ENCODE measurements around the gene KRT38. TPM values are rescaled to one million over a fixed set of nuclear protein-coding genes. Genes with fewer than 3 reads are reported as not detected.
"Not testable (repeated sequence)": the region's sequence is repeated elsewhere in the genome, so short reads cannot be mapped to it uniquely, and the experiment has no call there.

Gene KRT38
- total RNA-seq, 1 donor from 2014 or later, result not detected

- ATAC-seq (no peak), DNase-seq (ENCODE audit: missing footprints) (no peak)
- intact Hi-C loops (cut with DNase I), result no loop called here
Observed at GRCh38 chr17:41434005-41434404, 6.8 kb downstream of the KRT38 start.

- DNase-seq (ENCODE audit: missing footprints) (no peak), ATAC-seq (no peak)
- intact Hi-C loops (cut with DNase I), result no loop called here
Observed at GRCh38 chr17:41433586-41433985, 7.2 kb downstream of the KRT38 start.

- ATAC-seq; DNase-seq (ENCODE audit: missing footprints); intact Hi-C loops (cut with DNase I): not testable (repeated sequence)
Observed at GRCh38 chr17:41430376-41430775, 10.4 kb downstream of the KRT38 start.

- ATAC-seq (no peak), DNase-seq (ENCODE audit: missing footprints) (no peak)
- intact Hi-C loops (cut with DNase I), result no loop called here
Observed at GRCh38 chr17:41429667-41430066, 11.1 kb downstream of the KRT38 start.

- ATAC-seq (no peak), DNase-seq (ENCODE audit: missing footprints) (no peak)
- intact Hi-C loops (cut with DNase I), result no loop called here
Observed at GRCh38 chr17:41428591-41429291, 12.0 kb downstream of the KRT38 start.

GRCh38 chr17:41424111-41424635 is 16.6 kb downstream of the KRT38 start, which contains the start of gene KRT37:
Gene KRT37 (minus strand): TSS chr17:41424585. CDS start chr17:41424523, 62 bp downstream.
- ATAC-seq, result no peak
- no peak for DNase-seq (ENCODE audit: missing footprints)
- intact Hi-C loops (cut with DNase I), result no loop called here

GRCh38 chr17:41422586-41422985 is 18.2 kb downstream of the KRT38 start:
- ATAC-seq; intact Hi-C loops (cut with DNase I); DNase-seq (ENCODE audit: missing footprints): not testable (repeated sequence)

- DNase-seq (ENCODE audit: missing footprints) (no peak), ATAC-seq (no peak)
- intact Hi-C loops (cut with DNase I), result no loop called here
Observed at GRCh38 chr17:41421617-41422016, 19.2 kb downstream of the KRT38 start.

GRCh38 chr17:41421116-41421515 is 19.7 kb downstream of the KRT38 start:
- no peak for DNase-seq (ENCODE audit: missing footprints)
- intact Hi-C loops (cut with DNase I), result no loop called here
- ATAC-seq, result no peak

- DNase-seq (ENCODE audit: missing footprints) (no peak), ATAC-seq (no peak)
- intact Hi-C loops (cut with DNase I), result no loop called here
Observed at GRCh38 chr17:41420134-41420533, 20.6 kb downstream of the KRT38 start.

GRCh38 chr17:41419716-41420115 is 21.1 kb downstream of the KRT38 start:
- ATAC-seq (no peak), DNase-seq (ENCODE audit: missing footprints) (no peak)
- intact Hi-C loops (cut with DNase I), result no loop called here

GRCh38 chr17:41418116-41418860 is 22.5 kb downstream of the KRT38 start:
- intact Hi-C loops (cut with DNase I), result no loop called here
- ATAC-seq (no peak), DNase-seq (ENCODE audit: missing footprints) (no peak)

- intact Hi-C loops (cut with DNase I), result no loop called here
- DNase-seq (ENCODE audit: missing footprints) (no peak), ATAC-seq (no peak)
Observed at GRCh38 chr17:41417576-41418015, 23.2 kb downstream of the KRT38 start.

- DNase-seq (ENCODE audit: missing footprints) (no peak), ATAC-seq (no peak)
- intact Hi-C loops (cut with DNase I), result no loop called here
Observed at GRCh38 chr17:41417127-41417526, 23.7 kb downstream of the KRT38 start.

- intact Hi-C loops (cut with DNase I), result no loop called here
- no peak for DNase-seq (ENCODE audit: missing footprints)
- ATAC-seq, result peak; percentile 48
Observed at GRCh38 chr17:41416479-41416878, 24.3 kb downstream of the KRT38 start.

- DNase-seq (ENCODE audit: missing footprints) (no peak), ATAC-seq (peak; percentile 39)
- intact Hi-C loops (cut with DNase I), result no loop called here
Observed at GRCh38 chr17:41415833-41416335, 24.9 kb downstream of the KRT38 start.

GRCh38 chr17:41415411-41415810 is 25.4 kb downstream of the KRT38 start:
- intact Hi-C loops (cut with DNase I), result no loop called here
- ATAC-seq, result no peak
- no peak for DNase-seq (ENCODE audit: missing footprints)

- no peak for ATAC-seq
Observed at GRCh38 chr17:41413982-41414381, 26.8 kb downstream of the KRT38 start.

GRCh38 chr17:41413353-41413957 is 27.3 kb downstream of the KRT38 start:
- intact Hi-C loops (cut with DNase I), result no loop called here
- DNase-seq (ENCODE audit: missing footprints), result no peak
- no peak for ATAC-seq

More at GRCh38 chr17:41413982-41414381, 26.8 kb downstream of the KRT38 start:
- no peak for DNase-seq (ENCODE audit: missing footprints)
- intact Hi-C loops (cut with DNase I), result no loop called here

Data from Right ventricle myocardium inferior (tissue), 1 donor.